IMR-90 (cell line): ENCODE data around the gene LGALS4. TPM values are rescaled to one million over a fixed set of nuclear protein-coding genes. Genes with fewer than 3 reads are reported as not detected.

Experiments
- FOS ChIP-seq: fragments of 150-350 bp; IDR thresholded peaks from 2 replicates; pipeline ENCODE4 v1.6.1; 2016; ENCODE audit warnings: low read depth, low read length
- MXI1 ChIP-seq: IDR thresholded peaks from 2 replicates; pipeline ENCODE4 v1.6.1; 2012; ENCODE audit warnings: low read depth, mild to moderate bottlenecking, low read length, moderate library complexity, borderline replicate concordance
- RAD21 ChIP-seq: IDR thresholded peaks from 2 replicates; pipeline ENCODE4 v1.6.1; 2012; ENCODE audit warnings: low read length, improper control_type of control experiment
- polyA plus RNA-seq, 3 experiments: library from polyadenylated mRNA; depleted of rRNA; stranded (reverse); fragments of >200 nt; gene quantifications; 2 replicates each; pipeline ENCODE4 v1.2.3, GENCODE V29; 2012; ENCODE audit warnings: low replicate concordance in 1 of 3
- total RNA-seq: library from RNA; depleted of rRNA; stranded (reverse); fragments of >200 nt; gene quantifications from 2 replicates; pipeline ENCODE4 v1.2.3, GENCODE V29; 2012

The LGALS4 gene
- total and polyA plus RNA-seq, 2 of the 4 experiments (the other 2 are of a cell fraction) = 0.29 TPM; not detected in 1

GRCh38 chr19:38849147-38849859 lies 36.6 kb upstream of the LGALS4 start (continued):
- peak; percentile 94 for TF ChIP-seq MXI1
- TF ChIP-seq RAD21 = no peak
- no peak for TF ChIP-seq FOS
